ENCODE measurements around the gene WDR73.

GRCh38 chr15:84634228-84634837, 19.8 kb downstream of the WDR73 start:
- no peak for TF ChIP-seq CTCF (IDR thresholded peaks at IDR 0.05)
- no peak for TF ChIP-seq POLR2A (IDR thresholded peaks at IDR 0.05)
- no peak for TF ChIP-seq EP300 (IDR thresholded peaks at IDR 0.05)

Data from upper lobe of left lung (tissue), 4 donors.